Kidney epithelial cell (primary cell): ENCODE measurements around the gene AJAP1. TPM values are rescaled to one million over a fixed set of nuclear protein-coding genes. Genes with fewer than 3 reads are reported as not detected.

Source experiments
- DNase-seq: peaks from one replicate; pipeline ENCODE4 v3.0.0-alpha.2; 2010; ENCODE audit warnings: low read depth
- H3K27me3 ChIP-seq: 2 replicates; pipeline ENCODE4 v1.6.0; 2011; ENCODE audit warnings: low read length; ENCODE audit not compliant: control insufficient read depth, insufficient read depth
- H3K36me3 ChIP-seq: 2 replicates; pipeline ENCODE4 v1.5.1; 2011; ENCODE audit warnings: low read length; ENCODE audit not compliant: control insufficient read depth, insufficient read depth
- H3K4me3 ChIP-seq: 2 replicates; pipeline ENCODE4 v1.5.1; 2011; ENCODE audit warnings: low read depth, mild to moderate bottlenecking, control low read depth, low read length
- CTCF ChIP-seq: IDR thresholded peaks from 2 replicates; pipeline ENCODE4 v1.5.1; 2011; ENCODE audit warnings: mild to moderate bottlenecking, moderate library complexity, low read length, control low read depth, inconsistent platforms; ENCODE audit not compliant: insufficient read depth, poor library complexity, severe bottlenecking
- total RNA-seq: library from RNA; depleted of rRNA; stranded (reverse); fragments of >200 nt; gene quantifications from 2 replicates; pipeline ENCODE4 v1.2.3, GENCODE V29; 2015

AJAP1 gene
- total RNA-seq, 1 donor from 2014 or later = 0.67 TPM

GRCh38 chr1:4675454-4676186 lies 21.2 kb downstream of the AJAP1 start:
- no peaks in the 10 kb centered on the region for H3K27me3 ChIP-seq
- no peaks in the 10 kb centered on the region for H3K36me3 ChIP-seq
- TF ChIP-seq CTCF = no peak
- H3K4me3 ChIP-seq = no peak overlapping the region
- DNase-seq = no peak

GRCh38 chr1:4676253-4676652 lies 21.8 kb downstream of the AJAP1 start:
- DNase-seq = no peak
- Histone ChIP-seq H3K36me3 (no peaks in the 10 kb centered on the region), H3K4me3 (no peak overlapping the region), H3K27me3 (no peaks in the 10 kb centered on the region)
- TF ChIP-seq CTCF = no peak

GRCh38 chr1:4677608-4678007 lies 23.2 kb downstream of the AJAP1 start:
- Histone ChIP-seq H3K36me3 (no peaks in the 10 kb centered on the region), H3K4me3 (no peak overlapping the region), H3K27me3 (no peaks in the 10 kb centered on the region)
- TF ChIP-seq CTCF = no peak
- no peak for DNase-seq

- DNase-seq = no peak
- Histone ChIP-seq H3K36me3 (no peaks in the 10 kb centered on the region), H3K4me3 (no peak overlapping the region), H3K27me3 (no peaks in the 10 kb centered on the region)
- TF ChIP-seq CTCF = no peak
Observed at GRCh38 chr1:4678066-4678717, 23.8 kb downstream of the AJAP1 start.

- no peaks in the 10 kb centered on the region for H3K36me3 ChIP-seq
Observed at GRCh38 chr1:4681026-4681425, 26.6 kb downstream of the AJAP1 start.

More at GRCh38 chr1:4681026-4681425, 26.6 kb downstream of the AJAP1 start:
- Histone ChIP-seq H3K4me3 (no peak overlapping the region), H3K27me3 (no peaks in the 10 kb centered on the region)
- TF ChIP-seq CTCF = no peak
- no peak for DNase-seq
